SU-DHL-6 (cell line): Measurements from ENCODE around the gene UVSSA.

Experiments
- H2AFZ ChIP-seq: fragments of 200-600 bp; sonication (generic); 2 replicates; pipeline ENCODE4 v1.6.1; 2014; ENCODE audit warnings: low read depth, mild to moderate bottlenecking, moderate library complexity, mixed read lengths, antibody characterized with exemption, low read length; ENCODE audit not compliant: severe bottlenecking
- H3F3A ChIP-seq: fragments of 200-600 bp; shearing (Covaris generic); 2 replicates; pipeline ENCODE4 v1.6.0; 2016; ENCODE audit warnings: antibody characterized with exemption, mild to moderate bottlenecking; ENCODE audit not compliant: insufficient read depth
- H3K27ac ChIP-seq: fragments of 200-600 bp; sonication (generic); 2 replicates; pipeline ENCODE4 v1.5.1; 2016; ENCODE audit warnings: low read depth, mild to moderate bottlenecking, low read length, moderate library complexity, mixed read lengths
- H3K27me3 ChIP-seq: fragments of 200-600 bp; sonication (generic), shearing (Covaris generic); 2 replicates; pipeline ENCODE4 v1.6.0; 2014; ENCODE audit warnings: mild to moderate bottlenecking, low read length
- H3K36me3 ChIP-seq: fragments of 200-600 bp; sonication (generic); 2 replicates; pipeline ENCODE4 v1.6.1; 2014; ENCODE audit warnings: mild to moderate bottlenecking, low read length, mixed read lengths
- H3K4me2 ChIP-seq: fragments of 300-600, 200-600 bp; shearing (Covaris generic), sonication (generic); 2 replicates; pipeline ENCODE4 v1.6.0; 2014; ENCODE audit warnings: low read length, low read depth, mild to moderate bottlenecking; ENCODE audit not compliant: poor library complexity, severe bottlenecking
- H3K4me3 ChIP-seq: fragments of 200-600 bp; sonication (generic); 2 replicates; pipeline ENCODE4 v1.5.1; 2014; ENCODE audit warnings: antibody characterized with exemption, low read length, mild to moderate bottlenecking, mixed read lengths; ENCODE audit not compliant: insufficient read depth, poor library complexity, severe bottlenecking
- H3K79me2 ChIP-seq: fragments of 200-600 bp; sonication (generic); 2 replicates; pipeline ENCODE4 v1.6.1; 2014; ENCODE audit warnings: mild to moderate bottlenecking, low read length, moderate library complexity; ENCODE audit not compliant: insufficient read depth
- H3K9ac ChIP-seq: fragments of 200-600 bp; sonication (generic); 2 replicates; pipeline ENCODE4 v1.7.0; 2014; ENCODE audit warnings: mild to moderate bottlenecking, low read length
- H3K9me2 ChIP-seq: fragments of 200-600 bp; sonication (generic); replicated peaks from 2 replicates; pipeline ENCODE4 v1.6.1; 2014; ENCODE audit warnings: low read length; ENCODE audit not compliant: insufficient read depth
- H3K9me3 ChIP-seq: fragments of 200-600 bp; sonication (generic); 2 replicates; pipeline ENCODE4 v1.6.1; 2014; ENCODE audit warnings: low read length, mixed read lengths; ENCODE audit not compliant: insufficient read depth
- H4K20me1 ChIP-seq: fragments of 200-600 bp; sonication (generic); 2 replicates; pipeline ENCODE4 v1.6.1; 2014; ENCODE audit warnings: low read depth, mild to moderate bottlenecking, antibody characterized with exemption, low read length, moderate library complexity, mixed read lengths
- EZH2phosphoT487 ChIP-seq: fragments of 200-600 bp; sonication (generic), shearing (Covaris generic); conservative IDR thresholded peaks from 2 replicates; pipeline ENCODE4 v1.6.1; 2018; ENCODE audit warnings: mild to moderate bottlenecking, antibody characterized with exemption, low read length, moderate library complexity, mixed read lengths
- TF ChIP-seq, protein P1 (sequence below): fragments of 200-600 bp; sonication (generic); IDR thresholded peaks from one replicate; pipeline ENCODE4 v1.5.1; 2017; ENCODE audit warnings: antibody characterized with exemption, mild to moderate bottlenecking, low read length, moderate library complexity; ENCODE audit not compliant: insufficient read depth, poor library complexity, severe bottlenecking

The UVSSA gene

DNA sequence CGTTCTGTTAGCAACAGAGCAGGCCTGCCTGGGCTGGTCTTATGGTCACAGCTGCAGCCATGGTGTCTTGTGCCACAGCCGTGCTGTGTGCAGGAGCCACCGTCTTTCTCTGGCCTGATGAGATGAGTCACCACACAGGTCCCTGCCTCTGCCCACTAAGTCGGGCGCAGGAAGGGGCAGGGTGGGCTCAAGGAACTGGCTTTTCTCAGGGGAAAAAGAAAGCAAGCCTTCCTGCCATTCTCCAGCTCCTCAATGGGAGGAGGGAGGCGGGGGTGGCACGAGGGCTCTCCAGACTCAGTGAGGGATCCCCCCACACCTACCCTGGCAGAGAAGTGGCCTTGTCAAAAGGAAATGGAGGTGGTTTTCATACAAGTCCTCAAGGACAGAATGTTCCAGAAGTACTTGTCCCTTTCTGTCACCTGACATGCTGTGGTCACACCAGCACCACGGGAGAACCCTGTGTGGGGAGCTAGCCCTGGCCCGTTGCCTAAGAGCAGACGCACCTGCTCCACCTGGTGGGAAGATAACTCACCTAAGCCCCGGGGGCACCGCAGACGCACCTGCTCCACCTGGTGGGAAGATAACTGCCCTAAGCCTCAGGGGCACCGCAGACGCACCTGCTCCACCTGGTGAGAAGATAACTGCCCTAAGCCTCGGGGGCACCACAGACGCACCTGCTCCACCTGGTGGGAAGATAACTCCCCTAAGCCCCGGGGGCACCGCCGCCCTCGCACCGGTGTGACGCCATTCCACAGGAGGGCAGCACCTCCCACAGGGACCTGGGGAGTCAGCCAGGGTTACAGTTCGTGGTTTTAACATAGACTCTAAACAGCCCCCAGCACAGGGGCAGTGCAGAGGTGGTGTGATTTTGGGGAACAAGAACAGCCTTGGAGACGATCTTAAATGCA is 18.5 kb downstream of the UVSSA start:
- Histone ChIP-seq H3F3A (no peaks in the 10 kb centered on the region), H3K9me2 (no peaks in the 10 kb centered on the region), H3K36me3 (no peaks in the 10 kb centered on the region), H3K9ac (no peak overlapping the region), H3K4me2 (no peak overlapping the region), H2AFZ (no peak overlapping the region), H3K27ac (no peak overlapping the region), H3K4me3 (no peak overlapping the region), H3K9me3 (no peaks in the 10 kb centered on the region), H4K20me1 (no peaks in the 10 kb centered on the region), H3K79me2 (no peaks in the 10 kb centered on the region), H3K27me3 (no peaks in the 10 kb centered on the region)
- TF ChIP-seq, protein P1, sequence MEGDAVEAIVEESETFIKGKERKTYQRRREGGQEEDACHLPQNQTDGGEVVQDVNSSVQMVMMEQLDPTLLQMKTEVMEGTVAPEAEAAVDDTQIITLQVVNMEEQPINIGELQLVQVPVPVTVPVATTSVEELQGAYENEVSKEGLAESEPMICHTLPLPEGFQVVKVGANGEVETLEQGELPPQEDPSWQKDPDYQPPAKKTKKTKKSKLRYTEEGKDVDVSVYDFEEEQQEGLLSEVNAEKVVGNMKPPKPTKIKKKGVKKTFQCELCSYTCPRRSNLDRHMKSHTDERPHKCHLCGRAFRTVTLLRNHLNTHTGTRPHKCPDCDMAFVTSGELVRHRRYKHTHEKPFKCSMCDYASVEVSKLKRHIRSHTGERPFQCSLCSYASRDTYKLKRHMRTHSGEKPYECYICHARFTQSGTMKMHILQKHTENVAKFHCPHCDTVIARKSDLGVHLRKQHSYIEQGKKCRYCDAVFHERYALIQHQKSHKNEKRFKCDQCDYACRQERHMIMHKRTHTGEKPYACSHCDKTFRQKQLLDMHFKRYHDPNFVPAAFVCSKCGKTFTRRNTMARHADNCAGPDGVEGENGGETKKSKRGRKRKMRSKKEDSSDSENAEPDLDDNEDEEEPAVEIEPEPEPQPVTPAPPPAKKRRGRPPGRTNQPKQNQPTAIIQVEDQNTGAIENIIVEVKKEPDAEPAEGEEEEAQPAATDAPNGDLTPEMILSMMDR = no peak
- TF ChIP-seq EZH2phosphoT487 = no peak

DNA sequence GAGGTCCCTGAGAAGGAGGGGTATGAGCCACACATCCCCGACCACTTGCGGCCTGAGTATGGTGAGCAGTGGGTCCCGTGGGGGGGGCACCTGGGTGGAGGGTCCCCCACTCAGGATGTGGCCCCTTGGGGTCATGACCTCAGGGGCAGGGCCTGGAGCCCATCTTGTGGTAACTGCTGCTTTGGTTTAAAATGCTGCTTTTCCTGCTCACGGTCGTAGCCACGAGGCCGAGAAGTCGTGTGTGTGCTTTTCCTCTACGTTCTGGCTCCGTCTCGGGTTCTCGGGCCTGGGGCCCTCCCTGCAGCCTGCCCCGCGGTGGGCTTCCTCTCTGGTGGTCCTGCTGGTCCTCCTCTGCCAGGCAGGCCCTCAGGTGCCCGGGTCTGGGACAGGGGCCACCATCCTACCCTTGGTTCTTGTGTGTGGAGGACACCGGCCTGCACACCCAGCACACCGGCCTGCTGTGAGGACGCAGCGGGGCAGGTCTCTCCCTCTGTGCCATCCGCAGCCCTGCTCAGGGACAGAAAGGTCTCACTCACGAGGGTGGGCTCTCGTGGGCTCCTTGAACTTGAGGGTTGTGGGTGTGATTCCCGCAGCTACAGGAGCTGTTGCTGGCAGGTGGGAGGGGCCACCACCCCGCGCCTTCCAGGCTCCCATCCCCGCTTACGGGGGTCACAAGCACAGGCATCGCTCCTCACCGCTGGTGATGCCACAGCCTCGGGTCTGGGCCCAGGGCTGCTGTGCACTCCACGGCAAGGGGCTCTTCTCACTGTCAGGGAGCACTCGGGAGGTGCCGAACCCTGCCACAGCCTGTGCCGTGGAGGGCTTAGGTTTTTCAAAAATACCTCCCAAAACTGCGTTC is 19.6 kb downstream of the UVSSA start:
- Histone ChIP-seq H3K4me2 (no peak overlapping the region), H4K20me1 (no peaks in the 10 kb centered on the region), H3K36me3 (no peaks in the 10 kb centered on the region), H3K9ac (no peak overlapping the region), H3K9me3 (no peaks in the 10 kb centered on the region), H3K9me2 (no peaks in the 10 kb centered on the region), H2AFZ (no peak overlapping the region), H3F3A (no peaks in the 10 kb centered on the region), H3K79me2 (no peaks in the 10 kb centered on the region), H3K27me3 (no peaks in the 10 kb centered on the region), H3K27ac (no peak overlapping the region), H3K4me3 (no peak overlapping the region)
- TF ChIP-seq, protein P1 = no peak
- TF ChIP-seq EZH2phosphoT487 = no peak

DNA sequence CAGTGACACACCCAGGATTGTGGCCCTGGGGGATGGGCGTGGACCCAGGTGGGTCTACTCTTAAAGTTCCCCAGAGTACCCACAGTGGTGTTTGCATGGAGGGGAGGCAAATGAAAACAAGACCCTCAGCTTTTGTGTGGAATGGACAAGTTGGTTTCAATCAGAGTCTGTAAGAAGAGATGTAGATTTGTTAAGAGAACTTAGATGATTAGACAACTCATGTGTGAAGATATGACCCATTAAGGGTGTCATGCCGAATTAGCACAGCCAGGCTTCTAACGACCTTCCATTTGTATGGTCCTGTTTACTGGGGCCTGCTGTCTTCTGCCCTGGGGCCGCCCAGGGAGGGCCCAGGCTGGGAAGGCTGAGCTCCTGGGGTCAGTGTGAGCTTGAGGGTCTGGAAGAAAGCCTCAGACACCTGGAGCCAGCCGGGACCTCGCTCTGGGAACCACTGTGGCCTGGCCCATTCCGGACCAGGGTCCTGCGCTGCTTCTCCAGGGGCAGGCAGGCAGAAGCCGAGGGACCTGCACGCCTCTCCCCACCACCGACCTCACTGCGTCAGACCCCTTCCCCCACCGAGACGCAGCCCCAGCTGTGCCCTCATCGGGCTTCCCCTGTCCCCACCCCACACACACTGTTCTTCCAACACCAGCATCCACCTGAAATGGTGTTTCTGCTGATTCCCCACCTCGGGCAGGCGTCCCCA is 20.4 kb downstream of the UVSSA start:
- no peaks in the 10 kb centered on the region for H3K9me2 ChIP-seq
- H3K4me3 ChIP-seq = no peak overlapping the region
- H4K20me1 ChIP-seq = no peaks in the 10 kb centered on the region
- H3K9ac ChIP-seq = no peak overlapping the region
- no peaks in the 10 kb centered on the region for H3K27me3 ChIP-seq
- H2AFZ ChIP-seq = no peak overlapping the region
- H3K4me2 ChIP-seq = no peak overlapping the region
- no peaks in the 10 kb centered on the region for H3K9me3 ChIP-seq
- TF ChIP-seq, protein P1 = no peak
- no peak for TF ChIP-seq EZH2phosphoT487
- H3K36me3 ChIP-seq = no peaks in the 10 kb centered on the region
- H3F3A ChIP-seq = no peaks in the 10 kb centered on the region
- no peaks in the 10 kb centered on the region for H3K79me2 ChIP-seq
- H3K27ac ChIP-seq = no peak overlapping the region
